Measurements from ENCODE around the gene NPIPA1.
"Not testable (repeated sequence)": the region's sequence is repeated elsewhere in the genome, so short reads cannot be mapped to it uniquely, and the experiment has no call there.

GRCh38 chr16:14922285-14922684, 15.0 kb upstream of the NPIPA1 start:
- TF ChIP-seq CTCF (conservative IDR thresholded peaks at IDR 0.05 in 1 of 2, IDR thresholded peaks at IDR 0.05 in 1 of 2; ENCODE audit: low read depth in 1 of 2, low read length in 2 of 2); EZH2 (IDR thresholded peaks at IDR 0.05; ENCODE audit: low read length, missing control alignments): not testable (repeated sequence)
